Measurements from ENCODE around the gene TRIM52. TPM values are rescaled to one million over a fixed set of nuclear protein-coding genes. Genes with fewer than 3 reads are reported as not detected.
A peak's percentile ranks its signal among the peaks of the same experiment; 100 is the strongest.

TRIM52 gene
- total and polyA plus RNA-seq, 9 of the 15 experiments (the other 6 are each of a cell fraction or from before 2014, with no cell fraction given): 3.3 to 21.9 (median 13.5) TPM

DNA sequence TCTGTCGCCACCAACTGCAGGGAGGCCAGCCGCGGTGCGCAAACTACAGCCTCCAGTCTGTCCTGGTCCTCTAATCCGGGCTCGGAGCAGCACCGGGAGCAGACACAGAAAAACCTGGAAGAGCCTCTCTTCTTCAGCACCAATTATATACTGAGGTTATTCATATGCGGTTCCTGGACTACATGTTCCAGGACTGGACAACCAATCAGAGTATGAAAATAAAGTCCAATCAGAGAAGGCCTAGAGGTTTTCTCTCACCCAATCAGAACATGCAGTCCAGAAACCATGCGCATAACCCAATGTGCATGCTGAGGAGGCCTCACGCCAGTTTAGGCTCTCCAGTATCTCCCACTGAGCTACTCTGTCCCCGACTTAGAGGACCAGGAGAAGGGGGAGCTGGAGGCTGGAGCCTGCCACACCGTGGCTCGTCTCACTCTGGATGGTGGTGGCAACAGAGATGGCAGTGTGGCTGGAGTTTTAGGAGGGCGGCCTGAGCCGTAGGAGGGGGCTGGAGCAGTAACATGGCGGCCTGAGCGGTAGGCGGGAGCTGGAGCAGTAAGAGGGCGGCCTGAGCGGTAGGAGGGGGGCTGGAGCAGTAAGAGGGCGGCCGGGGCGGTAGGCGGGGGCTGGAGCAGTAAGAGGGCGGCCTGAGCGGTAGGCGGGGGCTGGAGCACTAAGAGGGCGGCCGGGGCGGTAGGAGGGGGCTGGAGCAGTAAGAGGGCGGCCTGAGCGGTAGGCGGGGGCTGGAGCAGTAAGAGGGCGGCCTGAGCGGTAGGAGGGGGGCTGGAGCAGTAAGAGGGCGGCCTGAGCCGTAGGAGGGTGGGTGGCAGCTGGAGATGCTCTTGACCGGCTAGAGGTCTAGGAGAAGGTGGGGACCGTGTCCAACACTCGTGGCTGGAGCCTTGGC lies 20.4 kb upstream of the TRIM52 start (continued):
- TF ChIP-seq, protein P1, sequence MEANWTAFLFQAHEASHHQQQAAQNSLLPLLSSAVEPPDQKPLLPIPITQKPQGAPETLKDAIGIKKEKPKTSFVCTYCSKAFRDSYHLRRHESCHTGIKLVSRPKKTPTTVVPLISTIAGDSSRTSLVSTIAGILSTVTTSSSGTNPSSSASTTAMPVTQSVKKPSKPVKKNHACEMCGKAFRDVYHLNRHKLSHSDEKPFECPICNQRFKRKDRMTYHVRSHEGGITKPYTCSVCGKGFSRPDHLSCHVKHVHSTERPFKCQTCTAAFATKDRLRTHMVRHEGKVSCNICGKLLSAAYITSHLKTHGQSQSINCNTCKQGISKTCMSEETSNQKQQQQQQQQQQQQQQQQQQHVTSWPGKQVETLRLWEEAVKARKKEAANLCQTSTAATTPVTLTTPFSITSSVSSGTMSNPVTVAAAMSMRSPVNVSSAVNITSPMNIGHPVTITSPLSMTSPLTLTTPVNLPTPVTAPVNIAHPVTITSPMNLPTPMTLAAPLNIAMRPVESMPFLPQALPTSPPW (CRISPR knock-in tag; IDR thresholded peaks at IDR 0.05): peak; percentile 90
- TF ChIP-seq SP2 (IDR thresholded peaks at IDR 0.05; ENCODE audit: extremely low read depth, low read depth, low read length, poor library complexity, severe bottlenecking): no peak
- no peak for TF ChIP-seq ZNF584 (CRISPR knock-in tag; IDR thresholded peaks at IDR 0.05; ENCODE audit: low read depth)
- peak; percentile 93 for TF ChIP-seq ZFX (CRISPR knock-in tag; IDR thresholded peaks at IDR 0.05)
- TF ChIP-seq SAP30 (IDR thresholded peaks at IDR 0.05; ENCODE audit: borderline replicate concordance, insufficient read depth, low read depth, low read length, poor library complexity, severe bottlenecking): peak; percentile 57
- TF ChIP-seq SP1 (CRISPR knock-in tag; IDR thresholded peaks at IDR 0.05): peak; percentile 81
- peak; percentile 35; the same call in 1 of the 2 replicates for TF ChIP-seq ZZZ3 (IDR thresholded peaks at IDR 0.05)
- no peak for TF ChIP-seq HMGN3 (IDR thresholded peaks at IDR 0.05; ENCODE audit: borderline replicate concordance, extremely low read depth, insufficient read length, low read depth, low read length)
- TF ChIP-seq OTX1 (CRISPR knock-in tag; IDR thresholded peaks at IDR 0.05): peak; percentile 83
- peak; percentile 90 to 91 for TF ChIP-seq NRF1 (conservative IDR thresholded peaks at IDR 0.05 in 1 of 2, IDR thresholded peaks at IDR 0.05 in 1 of 2)
- TF ChIP-seq, protein P2, sequence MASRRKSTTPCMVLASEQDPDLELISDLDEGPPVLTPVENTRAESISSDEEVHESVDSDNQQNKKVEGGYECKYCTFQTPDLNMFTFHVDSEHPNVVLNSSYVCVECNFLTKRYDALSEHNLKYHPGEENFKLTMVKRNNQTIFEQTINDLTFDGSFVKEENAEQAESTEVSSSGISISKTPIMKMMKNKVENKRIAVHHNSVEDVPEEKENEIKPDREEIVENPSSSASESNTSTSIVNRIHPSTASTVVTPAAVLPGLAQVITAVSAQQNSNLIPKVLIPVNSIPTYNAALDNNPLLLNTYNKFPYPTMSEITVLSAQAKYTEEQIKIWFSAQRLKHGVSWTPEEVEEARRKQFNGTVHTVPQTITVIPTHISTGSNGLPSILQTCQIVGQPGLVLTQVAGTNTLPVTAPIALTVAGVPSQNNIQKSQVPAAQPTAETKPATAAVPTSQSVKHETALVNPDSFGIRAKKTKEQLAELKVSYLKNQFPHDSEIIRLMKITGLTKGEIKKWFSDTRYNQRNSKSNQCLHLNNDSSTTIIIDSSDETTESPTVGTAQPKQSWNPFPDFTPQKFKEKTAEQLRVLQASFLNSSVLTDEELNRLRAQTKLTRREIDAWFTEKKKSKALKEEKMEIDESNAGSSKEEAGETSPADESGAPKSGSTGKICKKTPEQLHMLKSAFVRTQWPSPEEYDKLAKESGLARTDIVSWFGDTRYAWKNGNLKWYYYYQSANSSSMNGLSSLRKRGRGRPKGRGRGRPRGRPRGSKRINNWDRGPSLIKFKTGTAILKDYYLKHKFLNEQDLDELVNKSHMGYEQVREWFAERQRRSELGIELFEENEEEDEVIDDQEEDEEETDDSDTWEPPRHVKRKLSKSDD (conservative IDR thresholded peaks at IDR 0.05; ENCODE audit: low read length): peak; percentile 17; the same call in 1 of the 2 replicates
- TF ChIP-seq, protein P3, sequence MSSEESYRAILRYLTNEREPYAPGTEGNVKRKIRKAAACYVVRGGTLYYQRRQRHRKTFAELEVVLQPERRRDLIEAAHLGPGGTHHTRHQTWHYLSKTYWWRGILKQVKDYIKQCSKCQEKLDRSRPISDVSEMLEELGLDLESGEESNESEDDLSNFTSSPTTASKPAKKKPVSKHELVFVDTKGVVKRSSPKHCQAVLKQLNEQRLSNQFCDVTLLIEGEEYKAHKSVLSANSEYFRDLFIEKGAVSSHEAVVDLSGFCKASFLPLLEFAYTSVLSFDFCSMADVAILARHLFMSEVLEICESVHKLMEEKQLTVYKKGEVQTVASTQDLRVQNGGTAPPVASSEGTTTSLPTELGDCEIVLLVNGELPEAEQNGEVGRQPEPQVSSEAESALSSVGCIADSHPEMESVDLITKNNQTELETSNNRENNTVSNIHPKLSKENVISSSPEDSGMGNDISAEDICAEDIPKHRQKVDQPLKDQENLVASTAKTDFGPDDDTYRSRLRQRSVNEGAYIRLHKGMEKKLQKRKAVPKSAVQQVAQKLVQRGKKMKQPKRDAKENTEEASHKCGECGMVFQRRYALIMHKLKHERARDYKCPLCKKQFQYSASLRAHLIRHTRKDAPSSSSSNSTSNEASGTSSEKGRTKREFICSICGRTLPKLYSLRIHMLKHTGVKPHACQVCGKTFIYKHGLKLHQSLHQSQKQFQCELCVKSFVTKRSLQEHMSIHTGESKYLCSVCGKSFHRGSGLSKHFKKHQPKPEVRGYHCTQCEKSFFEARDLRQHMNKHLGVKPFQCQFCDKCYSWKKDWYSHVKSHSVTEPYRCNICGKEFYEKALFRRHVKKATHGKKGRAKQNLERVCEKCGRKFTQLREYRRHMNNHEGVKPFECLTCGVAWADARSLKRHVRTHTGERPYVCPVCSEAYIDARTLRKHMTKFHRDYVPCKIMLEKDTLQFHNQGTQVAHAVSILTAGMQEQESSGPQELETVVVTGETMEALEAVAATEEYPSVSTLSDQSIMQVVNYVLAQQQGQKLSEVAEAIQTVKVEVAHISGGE (CRISPR knock-in tag; IDR thresholded peaks at IDR 0.05): no peak
- TF ChIP-seq ZFP30 (CRISPR knock-in tag; IDR thresholded peaks at IDR 0.05; ENCODE audit: borderline replicate concordance): no peak
- no peak for TF ChIP-seq MEF2A (IDR thresholded peaks at IDR 0.05; ENCODE audit: control insufficient read depth, low read depth, low read length)
- no peak for TF ChIP-seq ZNF217 (CRISPR knock-in tag; IDR thresholded peaks at IDR 0.05)
- no peak for TF ChIP-seq MAFF (IDR thresholded peaks at IDR 0.05; ENCODE audit: low read length)
- TF ChIP-seq ZNF696 (CRISPR knock-in tag; conservative IDR thresholded peaks at IDR 0.05): no peak
- peak; percentile 44; the same call in 1 of the 2 replicates for TF ChIP-seq DIDO1 (tag; IDR thresholded peaks at IDR 0.05; ENCODE audit: low read depth)
